GM23338 (cell line): ENCODE measurements around the gene EPG5. TPM values are rescaled to one million over a fixed set of nuclear protein-coding genes. Genes with fewer than 3 reads are reported as not detected.

Source experiments
- ATAC-seq: fragments of 200-7000 bp; cut with Tn5 transposase; 3 replicates; pipeline ENCODE4 v1.9.1; 2020
- DNase-seq: peaks from one replicate; pipeline ENCODE4 v3.0.0-alpha.2; 2015; ENCODE audit warnings: low spot score
- H2AFZ ChIP-seq: fragments of 200-600 bp; sonication (generic); 2 replicates; pipeline ENCODE4 v1.8.0; 2016; ENCODE audit warnings: antibody characterized with exemption, mild to moderate bottlenecking, moderate library complexity
- H3F3A ChIP-seq: fragments of 200-600 bp; sonication (generic); replicated peaks from 2 replicates; pipeline ENCODE4 v1.8.0; 2017; ENCODE audit warnings: antibody characterized with exemption, mixed run types, low read depth
- H3K27ac ChIP-seq: fragments of 200-600 bp; sonication (generic); 2 replicates; pipeline ENCODE4 v1.6.1; 2016; ENCODE audit warnings: low read depth
- H3K27me3 ChIP-seq: fragments of 200-600 bp; sonication (generic); 2 replicates; pipeline ENCODE4 v1.8.0; 2016; ENCODE audit warnings: mild to moderate bottlenecking, mixed run types, moderate library complexity; ENCODE audit not compliant: insufficient read depth
- H3K36me3 ChIP-seq: fragments of 200-600 bp; sonication (generic); 2 replicates; pipeline ENCODE4 v1.8.0; 2016; ENCODE audit warnings: mild to moderate bottlenecking; ENCODE audit not compliant: insufficient read depth
- H3K4me1 ChIP-seq: fragments of 200-600 bp; sonication (generic); 2 replicates; pipeline ENCODE4 v1.8.0; 2016; ENCODE audit warnings: mild to moderate bottlenecking, moderate library complexity; ENCODE audit not compliant: insufficient read depth
- H3K4me2 ChIP-seq: fragments of 200-600 bp; sonication (generic); 2 replicates; pipeline ENCODE4 v1.7.1; 2017; ENCODE audit warnings: mixed run types
- H3K4me3 ChIP-seq: fragments of 200-600 bp; sonication (generic); 2 replicates; pipeline ENCODE4 v1.6.1; 2016; ENCODE audit warnings: mixed run types
- H3K79me2 ChIP-seq: fragments of 200-600 bp; sonication (generic); replicated peaks from 2 replicates; pipeline ENCODE4 v1.8.0; 2017; ENCODE audit warnings: mild to moderate bottlenecking; ENCODE audit not compliant: insufficient read depth
- H3K9me2 ChIP-seq: fragments of 200-600 bp; sonication (generic); 2 replicates; pipeline ENCODE4 v1.8.0; 2017; ENCODE audit not compliant: insufficient read depth
- H4K20me1 ChIP-seq: fragments of 200-600 bp; sonication (generic); replicated peaks from 2 replicates; pipeline ENCODE4 v1.8.0; 2017; ENCODE audit warnings: mild to moderate bottlenecking; ENCODE audit not compliant: insufficient read depth
- H3K27ac Mint-ChIP-seq: 2 replicates; pipeline ENCODE4 v1.8.0; 2020; ENCODE audit warnings: inconsistent platforms, mild to moderate bottlenecking, moderate library complexity, mixed read lengths
- H3K27me3 Mint-ChIP-seq: 3 replicates; pipeline ENCODE4 v1.8.0; 2022; ENCODE audit warnings: low read depth, mild to moderate bottlenecking, moderate library complexity, mixed read lengths, inconsistent platforms; ENCODE audit not compliant: insufficient read depth, poor library complexity
- H3K36me3 Mint-ChIP-seq: 3 replicates; pipeline ENCODE4 v1.8.0; 2021; ENCODE audit warnings: low read depth, mild to moderate bottlenecking, inconsistent platforms, moderate library complexity, mixed read lengths
- H3K4me1 Mint-ChIP-seq: 3 replicates; pipeline ENCODE4 v1.8.0; 2020; ENCODE audit warnings: mild to moderate bottlenecking, inconsistent platforms, mixed read lengths
- H3K4me3 Mint-ChIP-seq: 3 replicates; pipeline ENCODE4 v1.8.0; 2021; ENCODE audit warnings: moderate library complexity, mild to moderate bottlenecking, inconsistent platforms, mixed read lengths
- H3K9me3 Mint-ChIP-seq: 3 replicates; pipeline ENCODE4 v1.8.0; 2020; ENCODE audit warnings: moderate library complexity, mild to moderate bottlenecking, inconsistent platforms, mixed read lengths
- CREB1 ChIP-seq: fragments of 250-450 bp; sonication (Bioruptor Pico); IDR thresholded peaks from 2 replicates; pipeline ENCODE4 v1.5.0; 2020; ENCODE audit warnings: low read depth, mild to moderate bottlenecking, moderate library complexity
- CTCF ChIP-seq, 2 experiments: fragments of 200-600 bp in 1 of 2; sonication (generic) in 1 of 2; conservative IDR thresholded peaks; 2 replicates each; pipeline versions ENCODE4 v1.5.1 to v1.6.1; 2016 to 2017; ENCODE audit warnings: antibody characterized with exemption in 2 of 2, low read depth in 2 of 2, mild to moderate bottlenecking in 2 of 2, moderate library complexity in 1 of 2
- ETS1 ChIP-seq: IDR thresholded peaks from 2 replicates; pipeline ENCODE4 v1.6.1; 2016; ENCODE audit warnings: antibody characterized with exemption
- EZH2 ChIP-seq: fragments of 200-600 bp; sonication (generic); IDR thresholded peaks from one replicate; pipeline ENCODE4 v1.8.0; 2017; ENCODE audit warnings: antibody characterized with exemption, mild to moderate bottlenecking, low read depth; ENCODE audit not compliant: unreplicated experiment
- EZH2phosphoT487 ChIP-seq: fragments of 200-600 bp; sonication (generic); IDR thresholded peaks from one replicate; pipeline ENCODE4 v1.8.1; 2018; ENCODE audit warnings: antibody characterized with exemption; ENCODE audit not compliant: unreplicated experiment
- JUNB ChIP-seq: IDR thresholded peaks from one replicate; pipeline ENCODE4 v1.6.1; 2016; ENCODE audit warnings: antibody characterized with exemption; ENCODE audit not compliant: unreplicated experiment
- NANOG ChIP-seq: IDR thresholded peaks from 2 replicates; pipeline ENCODE4 v1.6.1; 2016; ENCODE audit warnings: antibody characterized with exemption, borderline replicate concordance
- POLR2AphosphoS5 ChIP-seq: IDR thresholded peaks from 2 replicates; pipeline ENCODE4 v1.6.1; 2016; ENCODE audit warnings: antibody characterized with exemption, low read depth
- REST ChIP-seq: IDR thresholded peaks from one replicate; pipeline ENCODE4 v1.6.1; 2018; ENCODE audit warnings: antibody characterized with exemption; ENCODE audit not compliant: unreplicated experiment
- ZNF114 ChIP-seq: fragments of 250-450 bp; sonication (Bioruptor Pico); IDR thresholded peaks from 2 replicates; pipeline ENCODE4 v1.5.0; 2020; ENCODE audit warnings: mild to moderate bottlenecking, moderate library complexity
- ZNF331 ChIP-seq: fragments of 250-450 bp; sonication (Bioruptor Pico); IDR thresholded peaks from 2 replicates; pipeline ENCODE4 v1.5.0; 2020; ENCODE audit warnings: low read depth, mild to moderate bottlenecking, moderate library complexity
- polyA plus RNA-seq: library from polyadenylated mRNA; unstranded; fragments of >200 nt; fragmentation: Nextera tagmentation; extraction: Ambion mirVana; gene quantifications from 2 replicates; pipeline ENCODE4 v1.2.1, GENCODE V29; 2016
- total RNA-seq: library from RNA; depleted of rRNA; stranded (reverse); fragments of >200 nt; shearing (Covaris generic); gene quantifications from 2 replicates; pipeline ENCODE4 v1.2.3, GENCODE V29; 2014

Gene EPG5
- total and polyA plus RNA-seq, 2 experiments from 2014 or later: 4.1 to 29.2 TPM

- Histone ChIP-seq H3K27ac (no peak overlapping the region), H3K27me3 (no peaks in the 10 kb centered on the region), H2AFZ (no peak overlapping the region), H3K9me2 (no peaks in the 10 kb centered on the region), H3F3A (no peaks in the 10 kb centered on the region), H3K4me3 (no peak overlapping the region), H3K36me3 (peaks cover 10% of the 10 kb centered on the region; the same call in 1 of the 2 replicates), H3K4me1 (no peaks in the 10 kb centered on the region), H3K4me2 (no peak overlapping the region), H4K20me1 (no peaks in the 10 kb centered on the region), H3K79me2 (no peaks in the 10 kb centered on the region)
- ATAC-seq: no peak
- Mint-ChIP-seq H3K27me3 (peaks cover 4% of the 10 kb centered on the region), H3K36me3 (peaks cover 30% of the 10 kb centered on the region; the same call in 2 of the 3 replicates), H3K4me1 (no peaks in the 10 kb centered on the region), H3K4me3 (no peak overlapping the region), H3K27ac (no peak overlapping the region), H3K9me3 (no peaks in the 10 kb centered on the region)
- DNase-seq: no peak
- no peak for TF ChIP-seq ZNF331 (CRISPR knock-in tag)
- TF ChIP-seq ZNF114 (CRISPR knock-in tag): no peak
- no peak for TF ChIP-seq ETS1
- TF ChIP-seq EZH2phosphoT487: no peak
- TF ChIP-seq EZH2: no peak
- no peak for TF ChIP-seq JUNB
- TF ChIP-seq REST: no peak
- TF ChIP-seq CREB1 (CRISPR knock-in tag): no peak
- no peak for TF ChIP-seq POLR2AphosphoS5
- no peak for TF ChIP-seq NANOG
These were observed 44.0 kb downstream of the EPG5 start for GRCh38 chr18:45923138-45923537.

DNA sequence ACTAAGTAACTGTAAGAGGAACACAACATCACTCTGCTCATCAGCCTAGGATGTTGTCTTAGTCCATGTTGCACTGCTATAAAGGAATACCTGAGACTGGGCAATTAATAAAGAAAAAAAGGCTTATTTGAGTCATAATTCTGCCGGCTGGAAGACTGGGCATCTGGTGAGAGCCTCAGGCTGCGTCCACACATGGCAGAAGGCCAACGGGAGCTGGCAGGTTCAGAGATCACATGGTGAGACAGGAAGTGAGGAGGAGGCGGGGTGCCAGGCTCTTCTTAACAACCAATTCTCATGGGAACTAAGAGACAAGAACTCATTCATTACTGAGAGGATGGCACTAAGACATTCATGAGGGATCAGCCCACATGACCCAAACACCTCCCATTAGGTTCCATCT is 46.8 kb downstream of the EPG5 start:
- ATAC-seq: no peak
- peaks cover 26% of the 10 kb centered on the region for H3K36me3 Mint-ChIP-seq
- Histone ChIP-seq H4K20me1 (no peaks in the 10 kb centered on the region), H2AFZ (no peak overlapping the region), H3F3A (no peaks in the 10 kb centered on the region), H3K4me3 (no peak overlapping the region), H3K4me2 (no peak overlapping the region), H3K9me2 (no peaks in the 10 kb centered on the region), H3K27ac (no peak overlapping the region), H3K36me3 (peaks cover 4% of the 10 kb centered on the region; the same call in 1 of the 2 replicates), H3K79me2 (no peaks in the 10 kb centered on the region), H3K27me3 (no peaks in the 10 kb centered on the region), H3K4me1 (no peaks in the 10 kb centered on the region)
- no peaks in the 10 kb centered on the region for H3K9me3 Mint-ChIP-seq
- DNase-seq: no peak
- peaks cover 4% of the 10 kb centered on the region for H3K27me3 Mint-ChIP-seq
- no peak overlapping the region for H3K27ac Mint-ChIP-seq
- no peaks in the 10 kb centered on the region for H3K4me1 Mint-ChIP-seq
- H3K4me3 Mint-ChIP-seq: no peak overlapping the region
- TF ChIP-seq JUNB (no peak), CTCF (conservative IDR thresholded peaks at IDR 0.05; ENCODE audit: low read depth in 2 of 2) (no peak)
